ENCODE data around the gene FBXL4.

- no peak for TF ChIP-seq CTCF (conservative IDR thresholded peaks at IDR 0.05 in 1 of 2, IDR thresholded peaks at IDR 0.05 in 1 of 2; ENCODE audit: low read depth in 1 of 2, low read length in 2 of 2)
- TF ChIP-seq EZH2 (IDR thresholded peaks at IDR 0.05; ENCODE audit: low read length, missing control alignments): no peak
Observed at GRCh38 chr6:98885330-98885729, 62.4 kb downstream of the FBXL4 start.
